Activated T-helper 2 cell treated with anti-CD3 and anti-CD28 coated beads, Interferon-gamma antibody, Interleukin-2, Interleukin-4, amounts not matched to agents 10 μg/mL and 5 μg/mL and 100 μg/mL, durations not matched to agents 14 hours and 24 hours and 36 hours (primary cell): Measurements from ENCODE around the gene CCDC187. TPM values are rescaled to one million over a fixed set of nuclear protein-coding genes. Genes with fewer than 3 reads are reported as not detected.

Experiments used
- DNase-seq: peaks from one replicate; pipeline ENCODE4 v3.0.0; 2021; ENCODE audit warnings: low spot score
- H3K27ac Mint-ChIP-seq: one replicate; pipeline ENCODE4 v1.8.0; 2021; ENCODE audit warnings: mixed read lengths
- H3K27me3 Mint-ChIP-seq: one replicate; pipeline ENCODE4 v1.8.0; 2021; ENCODE audit warnings: low read depth, mixed read lengths
- H3K36me3 Mint-ChIP-seq: one replicate; pipeline ENCODE4 v1.8.0; 2021; ENCODE audit warnings: low read depth, mixed read lengths
- H3K4me1 Mint-ChIP-seq: one replicate; pipeline ENCODE4 v1.8.0; 2021; ENCODE audit warnings: low read depth, mixed read lengths
- H3K4me3 Mint-ChIP-seq: one replicate; pipeline ENCODE4 v1.8.0; 2021; ENCODE audit warnings: low read depth, mild to moderate bottlenecking, moderate library complexity, mixed read lengths
- H3K9me3 Mint-ChIP-seq: one replicate; pipeline ENCODE4 v1.8.0; 2021; ENCODE audit warnings: mixed read lengths
- intact Hi-C: fragments of 100-400 bp; cut with micrococcal nuclease; formaldehyde crosslinking; loops from one replicate; pipeline ENCODE4 v1.15.1; 2023
- total RNA-seq: library from RNA; stranded (reverse); gene quantifications from 2 replicates; pipeline ENCODE4 v1.2.3, GENCODE V29; 2022

Gene CCDC187
- total RNA-seq, 1 donor from 2014 or later = not detected

DNA sequence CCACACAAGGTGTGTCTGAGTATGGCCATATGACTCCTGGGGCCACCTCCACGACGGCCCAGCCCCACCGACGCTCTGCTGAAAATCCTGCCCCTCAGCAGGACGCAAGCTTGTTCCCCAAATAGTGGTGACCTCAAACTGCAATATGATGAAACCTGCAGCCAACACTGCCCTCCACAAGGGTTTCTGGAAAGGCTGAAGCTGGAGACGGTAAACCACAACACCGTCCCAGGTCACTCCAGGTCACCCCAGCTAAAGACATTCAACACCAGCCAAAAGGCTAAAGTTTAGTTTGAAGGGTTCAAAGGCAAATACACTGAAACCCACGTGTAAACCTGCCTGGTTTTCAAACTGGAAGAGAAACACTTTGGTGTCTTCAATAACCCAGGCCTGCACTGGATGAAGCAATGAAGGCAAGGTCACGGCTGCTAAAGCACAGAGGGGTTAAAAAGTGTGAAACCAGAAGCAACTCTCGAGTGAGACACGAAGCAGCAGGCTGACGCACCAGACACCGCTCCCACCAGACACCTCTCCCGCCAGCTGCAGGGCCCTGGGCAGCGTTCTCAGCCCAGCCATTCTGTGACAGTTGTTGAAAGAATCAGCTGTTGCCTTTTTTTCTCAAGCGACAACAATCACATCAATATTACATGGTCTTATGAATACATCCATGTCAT, 97.2 kb downstream of the CCDC187 start:
- Mint-ChIP-seq H3K27me3 (peaks cover 16% of the 10 kb centered on the region), H3K4me1 (no peaks in the 10 kb centered on the region), H3K36me3 (peaks cover 15% of the 10 kb centered on the region), H3K4me3 (no peak overlapping the region), H3K9me3 (no peaks in the 10 kb centered on the region), H3K27ac (no peak overlapping the region)
- no peak for DNase-seq
- intact Hi-C loops = no loop called here

DNA sequence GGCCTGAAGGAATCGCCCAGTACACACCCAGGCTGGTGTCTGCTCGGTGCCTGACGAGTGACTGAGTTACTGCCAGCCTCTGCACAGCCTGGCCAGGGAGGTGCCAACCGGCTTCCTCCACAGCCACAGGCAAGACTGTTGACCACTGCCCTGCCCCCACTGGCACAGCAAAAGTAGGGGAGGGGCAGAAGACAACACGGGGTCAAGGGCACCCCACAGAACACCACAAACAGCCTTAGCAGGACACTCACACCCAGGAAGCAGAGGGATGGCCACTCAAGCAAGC, 98.2 kb downstream of the CCDC187 start:
- intact Hi-C loops = no loop called here
- H3K27me3 Mint-ChIP-seq = peaks cover 23% of the 10 kb centered on the region
- no peaks in the 10 kb centered on the region for H3K4me1 Mint-ChIP-seq
- H3K27ac Mint-ChIP-seq = no peak overlapping the region
- H3K4me3 Mint-ChIP-seq = no peak overlapping the region
- DNase-seq = no peak
- H3K9me3 Mint-ChIP-seq = no peaks in the 10 kb centered on the region
- peaks cover 15% of the 10 kb centered on the region for H3K36me3 Mint-ChIP-seq

DNA sequence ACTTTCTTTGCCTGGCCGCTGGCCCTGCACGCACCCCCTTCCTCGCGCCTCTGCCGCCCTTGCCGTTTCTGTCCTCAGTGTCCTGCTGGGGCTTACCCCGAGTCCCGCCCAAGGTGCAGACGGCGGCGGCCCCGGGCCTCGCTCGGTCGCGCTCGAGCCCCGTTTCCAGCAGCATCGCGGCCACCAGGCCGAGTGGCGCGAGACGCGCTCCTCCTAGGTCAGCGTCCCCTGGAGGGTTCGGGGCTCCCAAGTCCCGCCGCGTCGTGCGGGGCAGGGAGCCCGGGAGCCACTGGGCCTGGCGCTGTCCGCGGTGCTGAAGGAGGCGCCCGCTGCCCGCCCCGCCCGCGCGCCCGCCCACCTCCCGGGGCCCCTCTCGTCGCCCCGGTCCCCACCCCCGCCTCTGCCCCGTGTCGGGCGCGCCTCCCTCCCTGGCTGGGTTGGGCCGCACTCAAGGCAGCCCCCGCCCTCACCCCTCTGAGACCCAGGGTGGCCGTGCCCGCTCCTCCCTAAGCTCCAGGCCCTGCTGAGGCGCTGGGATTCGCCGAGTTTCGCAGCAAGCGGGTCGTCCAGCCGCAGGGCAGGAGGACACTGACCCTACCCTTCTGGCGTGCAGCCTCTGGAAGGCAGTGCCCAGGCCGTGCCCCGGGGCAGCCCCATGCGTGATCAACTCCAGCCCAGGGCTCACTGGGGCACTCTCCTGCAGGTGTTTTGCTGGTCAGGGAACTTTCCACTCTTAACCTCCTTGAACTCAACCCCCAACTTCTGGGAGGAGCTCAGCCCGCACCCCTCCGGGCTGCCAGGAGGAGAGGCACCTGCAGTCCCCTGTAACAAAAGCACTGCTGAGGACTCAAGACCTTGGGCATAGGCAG, 98.8 kb downstream of the CCDC187 start, which contains the start of gene LHX3:
LHX3 (minus strand) TSS at position 291 of the 869 bp plus-strand sequence; CDS start at position 175, 116 bp downstream.
- Mint-ChIP-seq H3K4me1 (no peaks in the 10 kb centered on the region), H3K36me3 (peaks cover 15% of the 10 kb centered on the region), H3K4me3 (no peak within 1 kb of the TSS), H3K9me3 (no peaks in the 10 kb centered on the region), H3K27ac (no peak within 1 kb of the TSS), H3K27me3 (peaks cover 29% of the 10 kb centered on the region)
- intact Hi-C loops = no loop called here
- DNase-seq = no peak

- Mint-ChIP-seq H3K4me1 (no peaks in the 10 kb centered on the region), H3K9me3 (no peaks in the 10 kb centered on the region), H3K27me3 (peaks cover 31% of the 10 kb centered on the region), H3K36me3 (peaks cover 15% of the 10 kb centered on the region), H3K27ac (no peak overlapping the region), H3K4me3 (no peak overlapping the region)
- intact Hi-C loops = no loop called here
- DNase-seq = no peak
Measured at GRCh38 chr9:136204145-136204805, 99.6 kb downstream of the CCDC187 start.

- Mint-ChIP-seq H3K27me3 (peaks cover 32% of the 10 kb centered on the region), H3K36me3 (peaks cover 15% of the 10 kb centered on the region), H3K27ac (no peak overlapping the region), H3K9me3 (no peaks in the 10 kb centered on the region), H3K4me3 (no peak overlapping the region), H3K4me1 (no peaks in the 10 kb centered on the region)
- no peak for DNase-seq
- intact Hi-C loops = no loop called here
Measured at GRCh38 chr9:136203408-136204144, 100.3 kb downstream of the CCDC187 start.

- peaks cover 40% of the 10 kb centered on the region for H3K27me3 Mint-ChIP-seq
- intact Hi-C loops = no loop called here
- no peak for DNase-seq
- no peaks in the 10 kb centered on the region for H3K9me3 Mint-ChIP-seq
- no peak overlapping the region for H3K27ac Mint-ChIP-seq
- H3K4me1 Mint-ChIP-seq = no peaks in the 10 kb centered on the region
- H3K36me3 Mint-ChIP-seq = peaks cover 15% of the 10 kb centered on the region
- H3K4me3 Mint-ChIP-seq = no peak overlapping the region
Measured at GRCh38 chr9:136202454-136203407, 101.2 kb downstream of the CCDC187 start.

GRCh38 chr9:136201609-136202453, 102.1 kb downstream of the CCDC187 start:
- peaks cover under 1% of the 10 kb centered on the region for H3K4me1 Mint-ChIP-seq
- H3K9me3 Mint-ChIP-seq = no peaks in the 10 kb centered on the region
- no peak overlapping the region for H3K4me3 Mint-ChIP-seq
- peaks cover 9% of the 10 kb centered on the region for H3K36me3 Mint-ChIP-seq
- no peak overlapping the region for H3K27ac Mint-ChIP-seq
- intact Hi-C loops = no loop called here
- DNase-seq = no peak
- H3K27me3 Mint-ChIP-seq = peaks cover 43% of the 10 kb centered on the region

DNA sequence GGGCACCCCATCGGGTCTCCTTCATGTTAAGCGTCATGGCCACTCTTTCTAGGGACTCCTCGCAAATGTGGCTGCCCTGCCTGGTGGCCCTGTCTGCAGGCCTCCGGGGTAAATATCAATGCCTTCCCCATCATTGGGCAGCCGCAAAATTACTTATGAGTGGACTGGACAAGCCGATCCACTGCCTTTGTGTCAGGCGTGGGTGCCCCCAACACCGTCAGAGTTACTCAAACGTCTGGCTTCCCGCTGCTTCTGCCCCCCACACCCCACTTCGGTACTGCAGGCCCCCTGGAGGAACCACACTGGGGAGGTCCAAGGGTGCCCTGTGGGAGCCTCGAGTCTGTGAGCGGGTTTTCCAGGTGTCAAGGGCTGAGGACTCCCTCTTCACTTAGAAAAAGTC, 102.7 kb downstream of the CCDC187 start:
- no peaks in the 10 kb centered on the region for H3K9me3 Mint-ChIP-seq
- peaks cover 50% of the 10 kb centered on the region for H3K27me3 Mint-ChIP-seq
- H3K27ac Mint-ChIP-seq = no peak overlapping the region
- no peak overlapping the region for H3K4me3 Mint-ChIP-seq
- H3K36me3 Mint-ChIP-seq = peaks cover 4% of the 10 kb centered on the region
- DNase-seq = no peak
- H3K4me1 Mint-ChIP-seq = peaks cover 2% of the 10 kb centered on the region
- intact Hi-C loops = no loop called here

GRCh38 chr9:136200424-136200823, 103.5 kb downstream of the CCDC187 start:
- Mint-ChIP-seq H3K9me3 (no peaks in the 10 kb centered on the region), H3K36me3 (no peaks in the 10 kb centered on the region), H3K27me3 (peaks cover 53% of the 10 kb centered on the region), H3K4me1 (peaks cover 2% of the 10 kb centered on the region), H3K27ac (no peak overlapping the region), H3K4me3 (no peak overlapping the region)
- no peak for DNase-seq
- intact Hi-C loops = no loop called here
